H1 (cell line): ENCODE measurements around the gene HIVEP3. TPM values are rescaled to one million over a fixed set of nuclear protein-coding genes. Genes with fewer than 3 reads are reported as not detected.

Experiments used
- CTCF ChIA-PET: fragments of 300-600 bp; sonication (Branson Sonifier 250); formaldehyde crosslinking; loops from one replicate; lab custom pipeline; 2021; ENCODE audit not compliant: partially characterized antibody; lab: Charles Lee
- POLR2A ChIA-PET: fragments of 300-600 bp; sonication (Branson Sonifier 250); formaldehyde crosslinking; loops from one replicate; lab custom pipeline; 2021; ENCODE audit warnings: inconsistent platforms; ENCODE audit not compliant: partially characterized antibody; lab: Charles Lee
- DNase-seq, 2 experiments: peaks; one replicate each; pipeline versions ENCODE4 v3.0.0 to v3.0.0-alpha.2; 2010 to 2022; ENCODE audit warnings: low spot score in 2 of 2, low read depth in 1 of 2, mixed read lengths in 1 of 2
- FAIRE-seq: peaks from 2 replicates; lab custom pipeline; 2011; peaks lifted over from hg19 to GRCh38; lab: Jason Lieb, UNC
- H2AFZ ChIP-seq: 2 replicates; pipeline ENCODE4 v1.8.1; 2012; ENCODE audit warnings: low read length, inconsistent platforms
- H2AK5ac ChIP-seq: 2 replicates; pipeline ENCODE4 v1.6.1; 2013; ENCODE audit warnings: low read depth, low read length
- H2BK120ac ChIP-seq: replicated peaks from 2 replicates; pipeline ENCODE3; 2013; ENCODE audit warnings: low read depth, low read length, inconsistent platforms
- H2BK12ac ChIP-seq: 2 replicates; pipeline ENCODE4 v1.6.1; 2013; ENCODE audit warnings: low read depth, low read length
- H2BK15ac ChIP-seq: 2 replicates; pipeline ENCODE4 v1.6.1; 2013; ENCODE audit warnings: low read length
- H2BK20ac ChIP-seq: 2 replicates; pipeline ENCODE4 v1.6.1; 2013; ENCODE audit warnings: low read length
- H2BK5ac ChIP-seq: 2 replicates; pipeline ENCODE4 v1.6.1; 2013; ENCODE audit warnings: low read depth, low read length
- H3K14ac ChIP-seq: 2 replicates; pipeline ENCODE4 v1.6.1; 2013; ENCODE audit warnings: inconsistent platforms; ENCODE audit not compliant: insufficient read length
- H3K18ac ChIP-seq: 2 replicates; pipeline ENCODE4 v1.6.1; 2013; ENCODE audit warnings: low read length; ENCODE audit errors: extremely low read depth
- H3K23ac ChIP-seq: 2 replicates; pipeline ENCODE4 v1.6.1; 2013; ENCODE audit warnings: inconsistent platforms; ENCODE audit not compliant: insufficient read length
- H3K23me2 ChIP-seq: 2 replicates; pipeline ENCODE4 v1.6.1; 2013; ENCODE audit warnings: low read depth, low read length
- H3K27ac ChIP-seq: 2 replicates; pipeline ENCODE4 v1.6.1; 2011; ENCODE audit warnings: low read depth, low read length, inconsistent platforms
- H3K27me3 ChIP-seq, 4 experiments: replicated peaks in 1 of 4; 1 replicate in 1 of 4; 2 replicates in 3 of 4; pipeline versions ENCODE4 v1.6.1 to v1.8.1; 2011 to 2013; ENCODE audit warnings: low read length in 3 of 4, mild to moderate bottlenecking in 3 of 4, inconsistent platforms in 2 of 4, mixed read lengths in 2 of 4, moderate library complexity in 1 of 4; ENCODE audit not compliant: control insufficient read depth in 3 of 4, insufficient read depth in 3 of 4; ENCODE audit errors: extremely low read depth in 1 of 4
- H3K36me3 ChIP-seq, 4 experiments: 2 replicates each; pipeline versions ENCODE4 v1.6.1 to v1.8.1; 2011 to 2013; ENCODE audit warnings: mild to moderate bottlenecking in 4 of 4, low read length in 3 of 4, moderate library complexity in 2 of 4, control low read depth in 1 of 4, inconsistent platforms in 1 of 4; ENCODE audit not compliant: insufficient read depth in 4 of 4, control insufficient read depth in 2 of 4
- H3K4ac ChIP-seq: replicated peaks from 2 replicates; pipeline ENCODE3; 2013; ENCODE audit warnings: low read length, low read depth, mixed read lengths, inconsistent platforms; ENCODE audit not compliant: insufficient read length
- H3K4me1 ChIP-seq, 4 experiments: replicated peaks in 1 of 4; 1 replicate in 1 of 4; 2 replicates in 3 of 4; pipeline versions ENCODE4 v1.6.1 to v1.8.1; 2011 to 2013; ENCODE audit warnings: low read length in 3 of 4, inconsistent platforms in 2 of 4, mixed read lengths in 1 of 4; ENCODE audit not compliant: insufficient read depth in 4 of 4, control insufficient read depth in 3 of 4
- H3K4me2 ChIP-seq, 2 experiments: 2 replicates each; pipeline versions ENCODE4 v1.6.1 to v1.8.1; 2011 to 2013; ENCODE audit warnings: low read depth in 2 of 2, low read length in 2 of 2, control low read depth in 1 of 2, inconsistent platforms in 1 of 2, mild to moderate bottlenecking in 1 of 2; ENCODE audit not compliant: insufficient read depth in 1 of 2
- H3K4me3 ChIP-seq, 4 experiments: fragments of 200-600, 300-600 bp in 1 of 4; sonication (generic), shearing (Covaris generic), sonication (Bioruptor Twin) in 1 of 4; 2 replicates each; pipeline versions ENCODE4 v1.5.1 to v1.8.1; 2011 to 2016; ENCODE audit warnings: low read length in 4 of 4, low read depth in 3 of 4, control low read depth in 2 of 4, inconsistent platforms in 2 of 4, mild to moderate bottlenecking in 2 of 4, mixed read lengths in 1 of 4, moderate library complexity in 1 of 4; ENCODE audit not compliant: insufficient read depth in 2 of 4; ENCODE audit errors: extremely low read depth in 1 of 4
- H3K56ac ChIP-seq: replicated peaks from 2 replicates; pipeline ENCODE3; 2013; ENCODE audit warnings: low read depth, mild to moderate bottlenecking, mixed read lengths, low read length, inconsistent platforms; ENCODE audit not compliant: insufficient read length
- H3K79me1 ChIP-seq: 2 replicates; pipeline ENCODE4 v1.6.1; 2013; ENCODE audit warnings: low read depth, low read length, control low read depth
- H3K79me2 ChIP-seq, 2 experiments: 2 replicates each; pipeline versions ENCODE4 v1.6.1 to v1.8.1; 2012 to 2013; ENCODE audit warnings: low read length in 2 of 2, mild to moderate bottlenecking in 2 of 2, inconsistent platforms in 1 of 2; ENCODE audit not compliant: insufficient read depth in 2 of 2, control insufficient read depth in 1 of 2
- H3K9ac ChIP-seq, 4 experiments: replicated peaks in 1 of 4; 1 replicate in 1 of 4; 2 replicates in 3 of 4; pipeline versions ENCODE4 v1.6.1 to v1.8.1; 2011 to 2013; ENCODE audit warnings: low read depth in 3 of 4, low read length in 3 of 4, control low read depth in 2 of 4, mild to moderate bottlenecking in 2 of 4, moderate library complexity in 2 of 4, inconsistent platforms in 1 of 4; ENCODE audit errors: extremely low read depth in 1 of 4
- H3K9me3 ChIP-seq, 2 experiments: 2 replicates each; pipeline versions ENCODE4 v1.6.1 to v1.8.1; 2012 to 2013; ENCODE audit warnings: mild to moderate bottlenecking in 2 of 2, moderate library complexity in 2 of 2, control low read depth in 1 of 2, inconsistent platforms in 1 of 2, low read depth in 1 of 2, low read length in 1 of 2, mixed read lengths in 1 of 2; ENCODE audit not compliant: insufficient read depth in 2 of 2
- H4K20me1 ChIP-seq, 2 experiments: replicated peaks in 1 of 2; 2 replicates each; pipeline versions ENCODE3 to v1.8.1; 2011 to 2013; ENCODE audit warnings: inconsistent platforms in 2 of 2, low read length in 2 of 2, mild to moderate bottlenecking in 1 of 2; ENCODE audit not compliant: insufficient read depth in 2 of 2, control insufficient read depth in 1 of 2
- H4K5ac ChIP-seq: 2 replicates; pipeline ENCODE4 v1.6.1; 2013; ENCODE audit warnings: low read length, low read depth, mixed read lengths, inconsistent platforms; ENCODE audit not compliant: insufficient read length
- H4K8ac ChIP-seq: 2 replicates; pipeline ENCODE4 v1.8.0; 2013; ENCODE audit warnings: mild to moderate bottlenecking, moderate library complexity, low read length, inconsistent platforms; ENCODE audit not compliant: insufficient read depth; ENCODE audit errors: extremely low read depth
- H4K91ac ChIP-seq: replicated peaks from 2 replicates; pipeline ENCODE3; 2013; ENCODE audit warnings: low read length, mixed read lengths, inconsistent platforms; ENCODE audit not compliant: insufficient read length
- MAFK ChIP-seq: IDR thresholded peaks from 2 replicates; pipeline ENCODE4 v1.6.1; 2012; ENCODE audit warnings: low read depth, mild to moderate bottlenecking, improper control_type of control experiment, low read length
- WGBS, 2 experiments: shearing (Covaris generic) in 1 of 2; methylation state at CpG; one replicate each; pipeline versions ENCODE4 v1.1.6 to v1.1.7; 2013 to 2015; ENCODE audit warnings: low lambda C conversion rate in 2 of 2, mixed read lengths in 2 of 2, inconsistent platforms in 1 of 2, low coverage in 1 of 2, missing lambda C conversion rate in 1 of 2; ENCODE audit not compliant: insufficient replicate concordance in 2 of 2, insufficient coverage in 1 of 2, insufficient read length in 1 of 2; ENCODE audit errors: extremely low coverage in 1 of 2, missing lambda C conversion rate in 1 of 2; 5-methylcytosine and 5-hydroxymethylcytosine counted together
- polyA plus RNA-seq, 7 experiments: library from polyadenylated mRNA; depleted of rRNA in 3 of 7; stranded (reverse) in 5 of 7; unstranded in 2 of 7; fragments of >200 nt in 5 of 7; fragments of 200-250 nt in 2 of 7; gene quantifications; 1 replicate in 5 of 7; 2 replicates in 1 of 7; 4 replicates in 1 of 7; pipeline versions ENCODE4 v1.2.1 to v1.2.3, GENCODE V29; 2011 to 2013; ENCODE audit warnings: missing spikeins in 2 of 7, mixed read lengths in 2 of 7
- total RNA-seq: library from RNA; stranded (reverse); fragmentation: NEBNext Ultra II Directional; extraction: Animal tissue kit (Norgen Biotek cat#: 25700); gene quantifications from 2 replicates; pipeline ENCODE4 v1.2.1, GENCODE V29; 2021

The HIVEP3 gene
- total and polyA plus RNA-seq, 2 of the 8 experiments (the other 6 are each of a cell fraction or from before 2014, with no cell fraction given) = 0.24 to 0.69 TPM

- Histone ChIP-seq H2BK5ac (no peak overlapping the region), H3K79me2 (no peaks in the 10 kb centered on the region)
- TF ChIP-seq MAFK = no peak
Observed at GRCh38 chr1:41640756-41641474, 277.8 kb downstream of the HIVEP3 start.

More at GRCh38 chr1:41640756-41641474, 277.8 kb downstream of the HIVEP3 start:
- H3K36me3 ChIP-seq = no peaks in the 10 kb centered on the region
- no peak overlapping the region for H3K4me2 ChIP-seq
- H3K23ac ChIP-seq = no peak overlapping the region
- POLR2A ChIA-PET = no interaction called here
- no peaks in the 10 kb centered on the region for H3K9me3 ChIP-seq
- no peaks in the 10 kb centered on the region for H3K79me1 ChIP-seq
- WGBS, 2 experiments = 90% methylated on average over 8 of the region's 8 CpGs; no CpG with 5 or more reads in 1 of the 2 experiments
- no peaks in the 10 kb centered on the region for H3K27me3 ChIP-seq
- no peak overlapping the region for H2BK20ac ChIP-seq
- no peak overlapping the region for H2AK5ac ChIP-seq
- no peaks in the 10 kb centered on the region for H3K23me2 ChIP-seq
- no peak for DNase-seq
- CTCF ChIA-PET = interaction anchor here (0.8 to 2.2 kb wide), 3 partner anchors 17 to 139 kb away, joined by 3 to 7 read pairs (median 3); no protein-coding TSS in a partner anchor
- no peak overlapping the region for H3K27ac ChIP-seq
- no peak for FAIRE-seq
- 0 out of 7 replicates have a peak, but pooled peaks cover 0 to 3% (median 0%) of the 10 kb centered on the region in 4 experiments for H3K4me1 ChIP-seq
- no peak overlapping the region for H4K91ac ChIP-seq
- H3K9ac ChIP-seq = no peak overlapping the region
- H3K56ac ChIP-seq = no peak overlapping the region
- H3K18ac ChIP-seq = no peak overlapping the region
- no peaks in the 10 kb centered on the region for H4K20me1 ChIP-seq
- 0 out of 2 replicates have a peak overlapping the region, but pooled peaks have one; percentile 72 for H2BK15ac ChIP-seq
- H4K8ac ChIP-seq = no peak overlapping the region
- H4K5ac ChIP-seq = no peak overlapping the region
- H2BK12ac ChIP-seq = no peak overlapping the region
- no peak overlapping the region for H3K4me3 ChIP-seq
- no peak overlapping the region for H3K4ac ChIP-seq
- no peak overlapping the region for H2BK120ac ChIP-seq
- no peak overlapping the region for H3K14ac ChIP-seq
- H2AFZ ChIP-seq = no peak overlapping the region
